Spleen (tissue), 7 donors: ENCODE measurements around the gene PON3.

Source experiments
- CTCF ChIP-seq, 11 experiments: fragments of 200-600 bp in 7 of 11; fragments of 450-650 bp in 4 of 11; sonication (generic) in 4 of 11; IDR thresholded peaks in 8 of 11; conservative IDR thresholded peaks in 3 of 11; 1 replicate in 7 of 11; 2 replicates in 4 of 11; pipeline versions ENCODE4 v1.4.0 to v1.8.0; 2016 to 2021; ENCODE audit warnings: antibody characterized with exemption in 11 of 11, inconsistent platforms in 4 of 11, mild to moderate bottlenecking in 1 of 11
- POLR2A ChIP-seq, 3 donors: fragments of 450-650 bp; IDR thresholded peaks; one replicate each; pipeline ENCODE4 v1.5.1; 2017; ENCODE audit warnings: antibody characterized with exemption in 3 of 3, mild to moderate bottlenecking in 1 of 3
- donor health status: DM: no; HTN: no; CAD: no; lungs with moderate emphysema.
- donor health status: DM: no; HTN: no; CAD: no.
- donor health status: DM: no; HTN: no; CAD: no.

- TF ChIP-seq POLR2A (IDR thresholded peaks at IDR 0.05) = no peak
- no peak for TF ChIP-seq CTCF (IDR thresholded peaks at IDR 0.05 in 8 of 11, conservative IDR thresholded peaks at IDR 0.05 in 3 of 11)
Measured at GRCh38 chr7:95323410-95324129, 72.6 kb downstream of the PON3 start.
